AG09319 (cell line): ENCODE data around the gene NRROS.

Experiments used
- DNase-seq: peaks from one replicate; pipeline ENCODE4 v3.0.0-alpha.2; 2010; ENCODE audit warnings: low read depth; ENCODE audit errors: extremely low read depth
- CTCF ChIP-seq: IDR thresholded peaks from 2 replicates; pipeline ENCODE4 v1.5.1; 2011; ENCODE audit warnings: low read depth, mild to moderate bottlenecking, inconsistent platforms, low read length, moderate library complexity

Gene NRROS

GRCh38 chr3:196625331-196625730 lies 14.2 kb upstream of the NRROS start:
- no peak for DNase-seq
- TF ChIP-seq CTCF = no peak

- TF ChIP-seq CTCF = no peak
- DNase-seq = no peak
These were observed 11.6 kb upstream of the NRROS start for GRCh38 chr3:196627918-196628231.

GRCh38 chr3:196629228-196629627 lies 10.3 kb upstream of the NRROS start:
- TF ChIP-seq CTCF = no peak
- no peak for DNase-seq

GRCh38 chr3:196631682-196632045 lies 7.8 kb upstream of the NRROS start:
- no peak for TF ChIP-seq CTCF
- DNase-seq = no peak

- peak; percentile 31 for TF ChIP-seq CTCF
These were observed 7.3 kb upstream of the NRROS start for GRCh38 chr3:196632046-196632751.

GRCh38 chr3:196633555-196634151 lies 5.8 kb upstream of the NRROS start:
- TF ChIP-seq CTCF = no peak
- DNase-seq = no peak

More at GRCh38 chr3:196632046-196632751, 7.3 kb upstream of the NRROS start:
- no peak for DNase-seq

GRCh38 chr3:196634224-196634623 lies 5.3 kb upstream of the NRROS start:
- no peak for DNase-seq
- no peak for TF ChIP-seq CTCF
